Fibroblast of upper back skin (primary cell): ENCODE measurements around the gene PCGF1.

Experiments
- DNase-seq: peaks from one replicate; pipeline ENCODE4 v3.0.0-alpha.2; 2013

The PCGF1 gene

GRCh38 chr2:74536166-74536950, 28.9 kb upstream of the PCGF1 start:
- DNase-seq: no peak

- no peak for DNase-seq
Measured at GRCh38 chr2:74535440-74535965, 28.0 kb upstream of the PCGF1 start.

DNA sequence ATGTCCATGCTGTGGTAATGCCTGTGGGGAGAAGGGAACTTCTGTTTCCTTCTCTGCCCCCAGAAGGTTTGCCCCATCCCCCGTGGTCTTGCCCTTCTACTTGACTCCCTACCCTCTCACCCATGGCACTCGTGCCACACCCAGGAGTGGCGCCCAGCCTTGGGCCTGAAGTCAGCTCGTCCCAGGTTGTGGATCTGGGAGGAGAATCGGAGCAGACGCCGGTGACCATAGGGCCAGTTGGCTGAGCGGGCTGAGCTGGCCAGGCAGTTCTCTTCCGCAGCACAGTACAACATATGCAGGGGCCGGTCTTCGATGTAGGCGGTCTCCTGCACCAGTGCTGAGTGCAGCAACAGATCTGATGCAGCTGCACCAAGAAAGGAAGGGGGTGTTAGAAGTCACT, 26.9 kb upstream of the PCGF1 start:
- no peak for DNase-seq

GRCh38 chr2:74533464-74533863, 26.0 kb upstream of the PCGF1 start:
- DNase-seq: no peak

DNA sequence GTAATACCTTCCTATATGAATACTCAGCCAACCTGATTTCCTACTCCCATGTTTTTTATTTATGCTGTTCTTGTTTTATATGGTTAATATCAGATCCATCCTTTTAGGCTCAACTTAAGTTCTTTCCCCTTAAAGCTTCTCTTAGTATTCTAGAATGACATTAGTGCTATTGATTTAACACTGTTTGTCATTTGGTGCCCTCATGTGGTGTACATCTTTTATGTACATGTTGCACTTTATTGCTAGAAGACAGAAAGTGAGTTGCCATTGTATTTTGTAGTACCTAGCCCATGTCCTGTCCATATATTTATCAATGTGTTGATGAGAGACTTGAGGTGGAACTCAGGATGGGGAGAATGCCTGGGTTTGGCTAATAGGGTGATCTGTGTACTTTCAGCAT, 24.7 kb upstream of the PCGF1 start:
- peak; percentile 52 for DNase-seq

GRCh38 chr2:74531666-74532065, 24.2 kb upstream of the PCGF1 start:
- no peak for DNase-seq

GRCh38 chr2:74530239-74531187, 23.0 kb upstream of the PCGF1 start:
- DNase-seq: no peak

DNA sequence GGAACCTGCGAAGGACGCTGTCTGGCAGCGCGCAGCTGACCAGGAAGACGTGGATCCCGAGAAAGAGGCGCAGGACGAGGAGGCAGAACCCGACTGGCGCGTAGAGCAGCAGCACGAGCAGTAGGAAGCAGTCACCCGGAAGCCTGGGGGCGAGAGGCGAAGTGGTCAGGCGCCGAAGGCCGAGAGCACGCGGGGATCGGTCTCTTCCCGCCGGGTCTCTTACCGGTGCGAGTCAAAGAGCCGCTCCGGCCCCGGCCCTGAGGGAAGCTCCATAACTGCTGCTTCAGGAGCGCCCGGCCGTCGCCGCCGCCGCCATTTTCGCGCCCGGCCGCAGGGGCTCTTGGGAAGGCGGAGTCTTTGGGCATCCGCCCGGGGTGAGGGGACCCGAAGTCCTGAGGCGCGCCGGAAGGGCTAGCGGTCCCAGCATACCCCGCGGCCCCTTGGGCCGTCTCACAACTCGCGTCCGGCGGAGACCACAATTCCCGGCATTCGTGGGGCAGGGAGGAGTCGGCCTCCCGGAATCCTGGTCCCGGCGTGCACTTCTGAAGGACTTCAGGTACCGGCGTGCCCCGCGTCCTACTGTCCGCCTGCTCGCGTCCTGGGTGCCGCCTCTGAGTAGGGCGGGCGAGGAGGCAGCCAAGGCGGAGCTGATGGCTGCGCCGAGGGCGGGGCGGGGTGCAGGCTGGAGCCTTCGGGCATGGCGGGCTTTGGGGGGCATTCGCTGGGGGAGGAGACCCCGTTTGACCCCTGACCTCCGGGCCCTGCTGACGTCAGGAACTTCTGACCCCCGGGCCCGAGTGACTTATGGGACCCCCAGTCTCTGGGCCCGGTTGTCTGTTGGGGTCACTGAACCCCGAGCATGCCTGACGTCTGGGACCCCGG, 22.1 kb upstream of the PCGF1 start, which contains the start of the genes AUP1 and HTRA2:
TSS of gene AUP1 (minus strand) at position 350 of the 882 bp plus-strand sequence. CDS start at position 273, 77 bp downstream.
TSS of gene HTRA2 (plus strand) at position 577 of the 882 bp plus-strand sequence. CDS start at position 651, 74 bp downstream.
- peak; percentile 99 for DNase-seq

GRCh38 chr2:74528600-74529356, 21.3 kb upstream of the PCGF1 start:
- no peak for DNase-seq

GRCh38 chr2:74527741-74528140, 20.2 kb upstream of the PCGF1 start:
- DNase-seq: no peak

GRCh38 chr2:74526649-74527230, 19.2 kb upstream of the PCGF1 start:
- no peak for DNase-seq

DNA sequence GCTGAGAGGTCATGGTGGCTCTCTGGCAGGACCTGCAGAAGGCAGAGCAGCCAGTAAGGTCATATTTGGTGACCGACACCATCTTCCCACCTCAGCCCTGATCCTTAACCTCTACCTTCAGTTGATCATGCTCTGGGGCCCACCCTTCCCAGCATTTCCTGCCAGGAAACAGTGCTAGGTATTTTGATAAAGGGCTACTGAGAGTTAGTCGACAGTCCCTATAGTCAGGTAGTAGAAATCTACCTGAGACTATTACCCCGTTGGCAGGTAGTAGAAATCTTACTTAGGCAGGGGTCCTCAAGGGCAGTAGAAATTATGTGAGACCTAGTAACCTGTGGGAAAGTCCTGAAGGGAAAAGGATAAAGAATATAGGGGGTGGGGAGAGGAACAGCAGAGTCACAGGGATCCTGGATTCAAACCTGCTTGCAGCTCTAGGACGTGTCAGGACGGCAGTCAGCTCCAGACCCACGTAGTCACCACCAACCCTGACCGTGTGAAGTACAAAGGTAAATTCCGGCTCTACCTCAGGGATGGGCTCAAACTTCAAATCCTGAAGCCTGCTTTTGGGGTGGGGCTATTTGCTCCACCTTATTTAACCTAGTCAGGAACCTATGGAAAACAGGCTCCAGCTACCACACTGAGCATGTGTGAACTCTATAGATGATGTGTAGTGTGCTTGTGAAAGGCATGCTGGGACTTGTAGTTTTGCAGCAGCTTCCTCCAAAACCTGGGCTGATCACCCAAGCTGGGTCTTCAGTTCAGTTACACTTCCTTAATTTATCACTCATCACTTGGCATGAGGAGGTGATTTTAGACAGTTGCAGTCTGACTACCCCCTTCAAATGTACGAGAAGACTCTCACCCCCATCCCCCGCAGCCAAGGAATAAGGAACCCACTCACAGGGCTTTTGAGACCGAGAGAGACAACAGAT, 18.5 kb upstream of the PCGF1 start, which contains the start of gene DQX1:
TSS of gene DQX1 (minus strand) at position 515 of the 932 bp plus-strand sequence. CDS start at position 13, 502 bp downstream.
- no peak for DNase-seq

GRCh38 chr2:74524955-74525716, 17.6 kb upstream of the PCGF1 start:
- DNase-seq: no peak

- DNase-seq: no peak
Measured at GRCh38 chr2:74524005-74524404, 16.5 kb upstream of the PCGF1 start.

- no peak for DNase-seq
Measured at GRCh38 chr2:74522516-74522915, 15.0 kb upstream of the PCGF1 start.

DNA sequence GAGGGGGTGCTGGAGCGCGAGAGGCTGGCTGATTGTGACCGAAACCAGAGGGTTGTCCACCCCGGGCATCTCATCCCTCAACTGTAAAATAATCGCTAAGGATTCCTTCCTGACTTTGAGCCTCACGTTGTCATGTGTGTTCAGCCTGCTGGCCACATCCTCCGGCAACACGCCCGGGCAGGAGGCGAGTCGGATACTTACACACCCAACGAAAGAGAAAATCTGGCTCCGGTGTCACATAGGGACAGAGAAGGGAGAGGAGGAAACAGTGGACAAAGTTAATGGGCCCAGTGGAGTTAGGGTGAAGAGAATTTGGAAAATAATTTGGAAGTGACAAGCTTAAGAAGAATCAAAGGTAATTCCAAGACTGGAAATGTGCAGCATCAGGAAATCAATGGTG, 9.2 kb upstream of the PCGF1 start:
- DNase-seq: no peak

- peak; percentile 49 for DNase-seq
Measured at GRCh38 chr2:74515981-74516633, 8.6 kb upstream of the PCGF1 start.

DNA sequence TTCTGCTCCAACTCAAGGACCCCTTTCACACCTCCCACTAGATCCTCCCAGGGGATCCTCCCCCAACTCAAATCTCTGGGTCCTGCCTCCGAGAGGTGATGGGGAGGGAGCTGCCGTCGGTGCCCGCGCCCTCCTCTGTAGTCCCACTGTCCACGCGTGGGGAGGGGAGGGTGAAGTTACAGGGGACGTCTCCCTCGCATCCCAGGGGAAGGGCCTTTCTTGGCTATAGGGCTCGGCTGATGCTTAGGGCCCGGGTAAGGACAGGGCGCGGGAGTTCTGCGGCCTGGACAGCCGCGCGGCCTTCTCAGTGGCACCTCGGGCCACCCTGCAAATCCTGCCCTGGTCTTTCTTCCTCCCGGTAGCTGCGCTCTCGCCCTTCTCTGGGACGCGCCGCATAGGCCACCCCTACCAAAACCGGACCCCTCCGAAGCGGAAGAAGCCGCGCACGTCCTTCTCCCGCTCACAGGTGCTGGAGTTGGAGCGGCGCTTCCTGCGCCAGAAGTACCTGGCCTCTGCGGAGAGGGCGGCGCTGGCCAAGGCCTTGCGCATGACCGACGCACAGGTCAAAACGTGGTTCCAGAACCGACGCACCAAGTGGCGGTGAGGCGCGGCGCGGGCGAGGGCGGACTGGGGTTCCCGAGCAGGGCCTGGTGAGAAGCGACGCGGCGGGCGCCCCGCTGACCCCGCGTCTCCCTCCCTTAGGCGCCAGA, 7.9 kb upstream of the PCGF1 start:
- DNase-seq: no peak
